ENCODE measurements around the gene LPCAT2. TPM values are rescaled to one million over a fixed set of nuclear protein-coding genes. Genes with fewer than 3 reads are reported as not detected.

LPCAT2 gene
- polyA plus RNA-seq, 1 donor from 2014 or later: not detected

DNA sequence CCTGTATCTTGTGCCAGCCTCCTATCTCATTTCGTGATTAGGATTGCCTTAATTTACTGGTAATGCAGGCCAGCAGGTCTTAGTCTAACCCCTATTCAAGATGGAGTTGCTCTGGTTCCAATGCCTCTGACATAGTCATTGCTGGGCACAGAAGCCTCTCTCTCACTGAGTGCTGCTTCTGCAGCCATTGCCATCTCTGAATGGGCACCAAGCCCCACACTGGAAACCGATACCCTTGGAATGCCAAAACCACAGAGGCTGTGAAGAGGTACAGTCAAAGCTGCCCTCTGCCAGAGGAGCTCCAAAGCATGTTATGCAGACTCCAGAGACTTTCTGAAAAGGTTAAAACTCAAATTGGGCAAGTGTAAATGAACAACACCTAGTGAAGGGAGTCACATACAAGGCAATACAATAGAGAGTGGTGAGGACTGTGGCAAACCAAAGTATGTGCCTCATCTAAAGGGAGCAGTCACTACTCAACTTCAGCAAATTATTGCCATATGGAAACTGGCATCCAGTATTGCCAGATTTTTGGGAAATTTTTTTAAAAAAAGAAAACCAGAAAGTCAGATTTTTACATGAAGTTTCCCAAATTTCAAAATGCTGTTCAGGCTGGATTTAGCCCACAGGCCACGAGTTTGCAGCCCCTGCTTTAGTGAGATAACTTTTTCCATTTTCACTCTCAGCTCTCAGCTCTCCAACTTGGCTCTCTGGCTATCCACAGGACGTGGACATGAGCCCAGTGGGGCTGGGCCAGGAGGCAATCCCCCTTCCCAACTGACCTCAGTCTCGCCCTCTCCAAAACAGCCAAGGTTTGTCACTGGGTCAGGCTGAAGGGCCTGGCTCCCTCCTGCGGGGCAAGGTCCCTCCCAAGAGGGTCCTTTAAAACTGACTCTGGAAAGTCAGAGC, 32.0 kb upstream of the LPCAT2 start:
- Mint-ChIP-seq H3K27ac (no peak overlapping the region), H3K4me1 (peaks cover 0 to 1% (median 0%) of the 10 kb centered on the region in 3 donors), H3K27me3 (peaks cover 31% of the 10 kb centered on the region), H3K36me3 (no peaks in the 10 kb centered on the region), H3K4me3 (peak overlapping the region in 1 of 4 donors; percentile 48), H3K9me3 (no peaks in the 10 kb centered on the region)

DNA sequence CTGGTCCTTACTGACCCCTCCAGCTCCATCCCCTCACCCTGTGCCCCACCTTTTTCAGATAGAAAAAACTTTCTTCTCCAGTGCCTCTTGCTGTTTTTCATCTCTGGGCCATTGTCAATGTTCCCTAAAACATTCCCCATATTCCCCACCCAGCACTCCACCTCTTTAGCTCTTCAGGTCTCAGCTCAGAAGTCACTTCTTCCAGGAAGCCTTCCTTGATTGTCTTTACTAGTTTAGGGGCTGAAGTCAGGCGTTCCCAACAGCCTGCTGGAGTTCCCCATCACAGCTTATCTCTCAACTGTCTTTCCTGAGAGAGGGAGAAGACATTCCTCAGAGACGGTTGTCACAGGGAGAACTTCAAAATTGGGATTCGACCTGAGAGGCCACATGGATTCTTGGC, 31.1 kb upstream of the LPCAT2 start:
- no peak overlapping the region for H3K4me3 Mint-ChIP-seq
- no peak overlapping the region for H3K27ac Mint-ChIP-seq
- no peaks in the 10 kb centered on the region for H3K36me3 Mint-ChIP-seq
- H3K4me1 Mint-ChIP-seq: peaks cover 0 to 1% (median 0%) of the 10 kb centered on the region in 3 donors
- peaks cover 31% of the 10 kb centered on the region for H3K27me3 Mint-ChIP-seq
- no peaks in the 10 kb centered on the region for H3K9me3 Mint-ChIP-seq

DNA sequence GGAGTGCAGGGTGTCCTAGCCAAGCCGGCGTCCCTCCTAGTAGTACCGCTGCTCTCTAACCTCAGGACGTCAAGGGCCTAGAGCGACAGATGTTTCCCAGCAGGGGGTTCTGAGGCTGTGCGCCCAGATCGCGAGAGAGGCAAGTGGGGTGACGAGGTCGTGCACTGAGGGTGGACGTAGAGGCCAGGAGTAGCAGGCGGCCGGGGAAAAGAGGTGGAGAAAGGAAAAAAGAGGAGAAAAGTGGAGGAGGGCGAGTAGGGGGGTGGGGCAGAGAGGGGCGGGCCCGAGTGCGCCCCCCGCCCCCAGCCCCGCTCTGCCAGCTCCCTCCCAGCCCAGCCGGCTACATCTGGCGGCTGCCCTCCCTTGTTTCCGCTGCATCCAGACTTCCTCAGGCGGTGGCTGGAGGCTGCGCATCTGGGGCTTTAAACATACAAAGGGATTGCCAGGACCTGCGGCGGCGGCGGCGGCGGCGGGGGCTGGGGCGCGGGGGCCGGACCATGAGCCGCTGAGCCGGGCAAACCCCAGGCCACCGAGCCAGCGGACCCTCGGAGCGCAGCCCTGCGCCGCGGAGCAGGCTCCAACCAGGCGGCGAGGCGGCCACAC, 29.9 kb upstream of the LPCAT2 start, which contains the start of gene MMP2:
MMP2 (plus strand) TSS at position 372 of the 603 bp plus-strand sequence. CDS start 282 bp downstream, outside the sequence.
- Mint-ChIP-seq H3K27me3 (peaks cover 31% of the 10 kb centered on the region), H3K36me3 (no peaks in the 10 kb centered on the region), H3K4me3 (no peak within 1 kb of the TSS), H3K4me1 (peaks cover 0 to 1% (median 0%) of the 10 kb centered on the region in 3 donors), H3K9me3 (no peaks in the 10 kb centered on the region), H3K27ac (no peak within 1 kb of the TSS)

DNA sequence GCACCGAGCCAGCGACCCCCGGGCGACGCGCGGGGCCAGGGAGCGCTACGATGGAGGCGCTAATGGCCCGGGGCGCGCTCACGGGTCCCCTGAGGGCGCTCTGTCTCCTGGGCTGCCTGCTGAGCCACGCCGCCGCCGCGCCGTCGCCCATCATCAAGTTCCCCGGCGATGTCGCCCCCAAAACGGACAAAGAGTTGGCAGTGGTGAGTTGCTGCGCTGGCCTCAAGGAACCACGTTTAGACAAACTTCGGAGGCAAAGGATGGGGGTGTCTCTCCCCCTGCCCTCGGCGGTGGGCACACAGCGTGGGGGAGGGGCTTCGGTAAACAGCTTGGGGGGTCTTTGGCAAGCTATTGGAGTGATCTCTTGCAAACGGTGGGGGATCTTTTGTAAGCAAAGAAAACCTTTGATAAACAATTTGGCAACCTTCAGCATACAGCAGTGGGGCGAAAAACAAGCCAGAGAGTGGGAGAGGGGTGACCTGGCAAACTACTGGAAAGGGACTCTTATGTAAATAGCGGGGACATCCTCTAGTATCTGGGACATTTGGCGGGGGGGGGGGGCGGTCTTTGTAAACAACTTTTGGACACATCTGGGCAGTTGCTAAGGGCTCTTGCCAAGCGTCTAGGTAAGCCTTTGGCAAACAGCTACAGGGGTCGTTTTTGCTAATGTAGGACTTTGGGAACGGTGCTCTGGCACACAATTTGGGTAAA, 29.3 kb upstream of the LPCAT2 start:
- H3K36me3 Mint-ChIP-seq: no peaks in the 10 kb centered on the region
- H3K27me3 Mint-ChIP-seq: peaks cover 29% of the 10 kb centered on the region
- H3K9me3 Mint-ChIP-seq: no peaks in the 10 kb centered on the region
- no peak overlapping the region for H3K4me3 Mint-ChIP-seq
- peaks cover 0 to 1% (median 0%) of the 10 kb centered on the region in 3 donors for H3K4me1 Mint-ChIP-seq
- H3K27ac Mint-ChIP-seq: no peak overlapping the region

DNA sequence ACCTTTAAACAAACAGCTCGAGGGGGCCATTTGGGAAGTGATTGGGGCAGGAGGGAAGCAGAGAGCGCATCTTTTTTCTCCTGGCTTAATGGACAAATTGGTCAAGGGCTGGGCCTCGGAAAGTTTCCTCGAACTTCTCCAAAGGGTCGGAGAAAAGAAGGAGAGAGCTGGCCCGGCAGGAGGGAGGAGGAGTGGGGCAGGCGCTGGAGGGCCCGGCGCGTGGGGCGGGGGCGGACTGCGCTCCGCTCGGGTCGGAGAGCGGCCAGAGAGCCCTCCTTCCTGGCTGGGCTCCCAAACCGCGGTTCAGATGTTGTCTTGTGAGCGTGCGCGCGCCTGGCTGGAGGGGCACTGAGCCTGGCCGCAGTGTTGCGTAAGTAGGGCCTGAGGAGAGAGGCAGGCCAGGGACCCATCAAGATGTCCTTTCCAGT, 28.6 kb upstream of the LPCAT2 start:
- peaks cover 31% of the 10 kb centered on the region for H3K27me3 Mint-ChIP-seq
- H3K4me1 Mint-ChIP-seq: peaks cover 0 to 1% (median 0%) of the 10 kb centered on the region in 3 donors
- no peaks in the 10 kb centered on the region for H3K36me3 Mint-ChIP-seq
- no peak overlapping the region for H3K4me3 Mint-ChIP-seq
- no peaks in the 10 kb centered on the region for H3K9me3 Mint-ChIP-seq
- no peak overlapping the region for H3K27ac Mint-ChIP-seq

DNA sequence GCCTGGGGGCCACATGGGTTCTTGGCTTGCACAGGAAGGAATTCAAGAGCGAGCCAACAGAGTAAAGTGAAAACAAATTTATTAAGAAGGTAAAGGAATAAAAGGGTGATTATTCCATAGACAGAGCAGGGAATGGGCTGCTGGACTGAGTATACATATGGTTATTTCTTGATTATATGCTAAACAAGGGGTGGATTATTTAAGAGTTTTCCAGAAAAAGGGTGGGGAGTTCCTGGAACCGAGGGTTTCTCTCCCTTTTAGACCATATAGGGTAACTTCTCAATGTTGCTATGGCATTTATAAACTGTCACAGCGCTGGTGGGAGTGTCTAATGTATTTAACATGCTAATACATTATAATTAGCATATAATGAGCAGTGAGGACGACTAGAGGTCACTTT, 27.8 kb upstream of the LPCAT2 start:
- no peaks in the 10 kb centered on the region for H3K9me3 Mint-ChIP-seq
- H3K36me3 Mint-ChIP-seq: no peaks in the 10 kb centered on the region
- H3K4me3 Mint-ChIP-seq: no peak overlapping the region
- H3K4me1 Mint-ChIP-seq: peaks cover 0 to 3% (median 0%) of the 10 kb centered on the region in 3 donors
- H3K27me3 Mint-ChIP-seq: peaks cover 31% of the 10 kb centered on the region
- H3K27ac Mint-ChIP-seq: no peak overlapping the region

DNA sequence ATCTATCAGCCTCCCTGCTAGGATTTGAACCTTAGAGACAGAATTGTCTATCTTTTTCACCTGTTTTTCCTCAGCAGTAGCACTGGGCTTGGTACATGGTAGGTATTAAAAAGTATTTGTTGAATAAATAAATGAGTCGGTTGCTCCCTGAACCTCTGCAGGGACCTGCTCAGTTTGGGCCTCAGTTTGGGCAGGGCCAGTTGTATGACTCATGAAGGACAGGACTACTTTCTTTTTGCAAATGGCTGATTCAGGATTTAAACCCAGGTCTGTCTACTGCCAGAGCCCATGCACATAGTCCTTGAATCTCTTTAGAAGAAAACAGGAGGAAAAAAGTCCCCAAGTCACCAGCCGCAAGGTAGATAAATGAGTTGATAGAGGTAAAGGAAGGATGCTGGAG, 26.8 kb upstream of the LPCAT2 start:
- Mint-ChIP-seq H3K4me3 (no peak overlapping the region), H3K27ac (no peak overlapping the region), H3K27me3 (peaks cover 31% of the 10 kb centered on the region), H3K9me3 (peaks cover 0 to 8% (median 0%) of the 10 kb centered on the region in 3 donors), H3K36me3 (no peaks in the 10 kb centered on the region), H3K4me1 (peaks cover 0 to 3% (median 0%) of the 10 kb centered on the region in 3 donors)

DNA sequence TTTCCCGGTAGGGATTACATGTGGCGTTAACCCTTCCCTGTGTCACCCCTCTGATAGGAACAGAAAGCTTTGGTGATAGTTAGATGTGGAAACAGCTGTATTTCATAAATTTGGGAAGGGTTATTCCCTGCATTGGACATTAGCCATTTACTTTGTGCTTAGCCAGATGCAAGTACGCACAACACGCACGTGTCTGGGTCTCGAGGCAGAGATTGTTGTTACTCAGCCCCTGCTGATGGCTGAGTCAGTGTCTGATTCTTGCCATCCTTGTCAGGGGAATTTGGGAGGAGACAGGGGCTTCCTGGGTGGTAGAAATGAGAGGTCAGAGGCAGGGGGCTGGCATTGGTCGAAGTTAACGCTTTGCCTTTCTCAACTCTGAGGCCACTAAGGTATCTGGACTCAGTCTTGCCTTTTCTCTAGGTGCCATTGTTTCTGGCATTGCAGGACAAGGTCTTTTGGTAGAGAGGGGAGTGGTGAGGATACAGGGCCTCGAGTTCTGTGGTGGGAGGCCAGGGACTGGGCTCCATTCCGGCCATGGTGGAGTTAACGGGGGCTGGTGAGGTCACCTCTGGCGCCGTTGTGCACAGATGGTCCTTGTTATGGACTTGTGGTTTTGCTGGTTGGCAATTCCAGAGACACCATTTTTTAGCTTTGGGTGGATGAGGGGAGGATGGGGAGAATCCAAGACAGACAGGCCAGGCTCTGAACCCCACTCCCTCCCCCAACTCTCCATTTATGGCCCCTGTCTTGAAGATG, 21.6 kb upstream of the LPCAT2 start:
- Mint-ChIP-seq H3K27me3 (peaks cover 5% of the 10 kb centered on the region), H3K4me3 (no peak overlapping the region), H3K27ac (no peak overlapping the region), H3K9me3 (peaks cover 0 to 9% (median 0%) of the 10 kb centered on the region in 3 donors), H3K36me3 (no peaks in the 10 kb centered on the region), H3K4me1 (peaks cover 0 to 2% (median 0%) of the 10 kb centered on the region in 3 donors)

- Mint-ChIP-seq H3K4me3 (no peak overlapping the region), H3K9me3 (peaks cover 0 to 9% (median 3%) of the 10 kb centered on the region in 3 donors), H3K27me3 (peaks cover 7% of the 10 kb centered on the region), H3K4me1 (peaks cover 0 to 2% (median 0%) of the 10 kb centered on the region in 3 donors), H3K36me3 (no peaks in the 10 kb centered on the region), H3K27ac (no peak overlapping the region)
Observed at GRCh38 chr16:55488306-55488705, 20.6 kb upstream of the LPCAT2 start.

DNA sequence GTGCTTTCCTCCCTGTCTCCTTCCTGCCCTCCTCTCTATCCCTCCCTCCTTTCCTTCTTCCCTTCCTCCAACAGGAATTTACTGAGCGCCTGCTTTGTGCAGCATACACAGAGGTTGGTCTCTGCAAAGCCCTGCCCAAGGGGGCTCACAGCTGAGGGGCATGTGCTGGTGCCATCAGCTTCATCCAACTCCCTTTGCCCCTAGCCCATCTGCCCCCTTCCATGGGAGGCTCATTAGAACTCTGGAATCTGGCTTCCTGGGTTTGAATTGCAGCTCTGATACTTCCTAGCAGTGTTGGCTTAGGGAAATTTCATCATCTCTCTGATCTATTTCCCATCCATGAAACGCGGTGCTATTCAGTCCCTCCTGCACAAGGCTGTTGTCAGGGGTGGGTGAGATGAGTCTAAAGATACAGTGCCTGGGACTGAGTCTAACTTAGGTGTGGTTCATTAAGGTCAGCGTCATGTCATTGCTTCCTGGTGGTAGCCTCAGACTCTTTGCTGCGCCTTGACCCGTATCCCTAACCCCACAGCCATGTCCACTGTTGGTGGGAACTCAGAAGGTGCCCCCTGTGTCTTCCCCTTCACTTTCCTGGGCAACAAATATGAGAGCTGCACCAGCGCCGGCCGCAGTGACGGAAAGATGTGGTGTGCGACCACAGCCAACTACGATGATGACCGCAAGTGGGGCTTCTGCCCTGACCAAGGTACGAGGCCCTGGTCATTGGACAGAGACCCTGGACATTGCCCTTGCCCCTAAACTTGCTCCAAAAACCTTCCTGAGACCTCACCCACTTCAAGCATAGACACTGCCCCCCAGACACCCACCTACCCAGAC, 19.5 kb upstream of the LPCAT2 start:
- peaks cover 0 to 2% (median 0%) of the 10 kb centered on the region in 3 donors for H3K4me1 Mint-ChIP-seq
- H3K27me3 Mint-ChIP-seq: peaks cover 9% of the 10 kb centered on the region
- no peaks in the 10 kb centered on the region for H3K36me3 Mint-ChIP-seq
- H3K4me3 Mint-ChIP-seq: peak overlapping the region in 2 of 4 donors; percentile 35 to 61
- peaks cover 0 to 9% (median 3%) of the 10 kb centered on the region in 3 donors for H3K9me3 Mint-ChIP-seq
- no peak overlapping the region for H3K27ac Mint-ChIP-seq

- Mint-ChIP-seq H3K4me3 (no peak overlapping the region), H3K27ac (no peak overlapping the region), H3K36me3 (no peaks in the 10 kb centered on the region), H3K27me3 (peaks cover 10% of the 10 kb centered on the region), H3K4me1 (peaks cover 0 to 2% (median 0%) of the 10 kb centered on the region in 3 donors), H3K9me3 (peaks cover 0 to 9% (median 3%) of the 10 kb centered on the region in 3 donors)
Observed at GRCh38 chr16:55489956-55490265, 19.0 kb upstream of the LPCAT2 start.

DNA sequence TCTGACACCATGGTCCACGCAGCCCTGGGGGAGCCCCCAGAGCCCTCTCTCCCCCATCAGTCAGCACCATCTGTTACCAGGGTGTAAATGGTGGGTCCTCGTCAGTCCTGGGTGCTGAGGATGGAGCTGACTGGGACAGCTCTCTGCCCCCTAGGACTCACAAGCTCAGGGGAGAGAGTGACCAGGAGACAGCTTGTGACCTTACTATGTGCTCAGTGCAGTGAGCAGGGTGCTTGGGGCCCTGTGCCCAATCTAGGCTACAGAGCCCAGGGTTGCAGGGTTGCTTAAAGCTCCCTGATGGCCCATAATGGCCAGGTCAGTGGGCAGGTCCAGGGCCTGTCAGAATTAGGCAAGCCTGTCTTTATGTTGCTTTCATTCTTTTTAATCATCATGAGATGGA, 18.6 kb upstream of the LPCAT2 start:
- Mint-ChIP-seq H3K27me3 (peaks cover 10% of the 10 kb centered on the region), H3K27ac (no peak overlapping the region), H3K9me3 (peaks cover 0 to 9% (median 3%) of the 10 kb centered on the region in 3 donors), H3K36me3 (no peaks in the 10 kb centered on the region), H3K4me3 (no peak overlapping the region), H3K4me1 (peaks cover 0 to 2% (median 0%) of the 10 kb centered on the region in 3 donors)

GRCh38 chr16:55491691-55492090, 17.2 kb upstream of the LPCAT2 start:
- Mint-ChIP-seq H3K36me3 (no peaks in the 10 kb centered on the region), H3K27me3 (peaks cover 10% of the 10 kb centered on the region), H3K9me3 (peaks cover 0 to 5% (median 3%) of the 10 kb centered on the region in 3 donors), H3K4me3 (no peak overlapping the region), H3K4me1 (no peaks in the 10 kb centered on the region), H3K27ac (no peak overlapping the region)

Data from IgD-negative memory B cell (primary cell).